CD14-positive monocyte (primary cell): ENCODE data around the gene NAA35. TPM values are rescaled to one million over a fixed set of nuclear protein-coding genes. Genes with fewer than 3 reads are reported as not detected.
A peak's percentile ranks its signal among the peaks of the same experiment; 100 is the strongest.

Experiments
- DNase-seq, 3 donors: peaks; one replicate each; pipeline ENCODE4 v3.0.0-alpha.2; 2011 to 2022
- H2AFZ ChIP-seq: 2 replicates; pipeline ENCODE4 v1.6.0; 2012; ENCODE audit warnings: mild to moderate bottlenecking, low read depth, low read length, inconsistent platforms; ENCODE audit not compliant: insufficient read depth, poor library complexity, severe bottlenecking
- H3K27ac ChIP-seq, 2 donors: 1 replicate in 1 of 2; 2 replicates in 1 of 2; pipeline ENCODE4 v1.5.1; 2012 to 2013; ENCODE audit warnings: low read length in 2 of 2, control low read depth in 1 of 2, inconsistent platforms in 1 of 2, low read depth in 1 of 2, mild to moderate bottlenecking in 1 of 2
- H3K27me3 ChIP-seq, 2 donors: one replicate each; pipeline versions ENCODE4 v1.6.0 to v1.6.1; 2011 to 2013; ENCODE audit warnings: low read length in 2 of 2; ENCODE audit not compliant: control insufficient read depth in 2 of 2, insufficient read depth in 2 of 2
- H3K36me3 ChIP-seq, 2 donors: replicated peaks in 1 of 2; 1 replicate in 1 of 2; 2 replicates in 1 of 2; pipeline versions ENCODE4 v1.5.1 to v1.6.1; 2012 to 2013; ENCODE audit warnings: low read length in 2 of 2, control low read depth in 1 of 2, inconsistent platforms in 1 of 2, mild to moderate bottlenecking in 1 of 2; ENCODE audit not compliant: insufficient read depth in 2 of 2, control insufficient read depth in 1 of 2
- H3K4me1 ChIP-seq, 2 donors: 1 replicate in 1 of 2; 2 replicates in 1 of 2; pipeline versions ENCODE4 v1.5.1 to v1.6.1; 2012 to 2013; ENCODE audit warnings: low read length in 2 of 2, control low read depth in 1 of 2, inconsistent platforms in 1 of 2, mild to moderate bottlenecking in 1 of 2, moderate library complexity in 1 of 2; ENCODE audit not compliant: insufficient read depth in 2 of 2, control insufficient read depth in 1 of 2
- H3K4me2 ChIP-seq: replicated peaks from 2 replicates; pipeline ENCODE3; 2012; ENCODE audit warnings: low read length, moderate library complexity, mild to moderate bottlenecking; ENCODE audit not compliant: poor library complexity, severe bottlenecking; ENCODE audit errors: extremely low read depth
- H3K4me3 ChIP-seq, 3 experiments: fragments of 200-600 bp in 1 of 3; sonication (generic) in 1 of 3; replicated peaks in 1 of 3; 1 replicate in 2 of 3; 2 replicates in 1 of 3; pipeline ENCODE4 v1.5.1; 2011 to 2013; ENCODE audit warnings: low read length in 3 of 3, mild to moderate bottlenecking in 3 of 3, control low read depth in 2 of 3, low read depth in 2 of 3, inconsistent platforms in 1 of 3, moderate library complexity in 1 of 3
- H3K79me2 ChIP-seq: 2 replicates; pipeline ENCODE4 v1.6.0; 2012; ENCODE audit warnings: mild to moderate bottlenecking, control low read depth, inconsistent platforms, low read length, moderate library complexity; ENCODE audit not compliant: insufficient read depth
- H3K9ac ChIP-seq: 2 replicates; pipeline ENCODE4 v1.6.0; 2017; ENCODE audit warnings: low read length, mild to moderate bottlenecking; ENCODE audit not compliant: insufficient read depth, poor library complexity, severe bottlenecking
- H3K9me3 ChIP-seq, 2 donors: replicated peaks in 1 of 2; 1 replicate in 1 of 2; 2 replicates in 1 of 2; pipeline versions ENCODE4 v1.5.1 to v1.6.1; 2012 to 2013; ENCODE audit warnings: low read length in 2 of 2, control low read depth in 1 of 2; ENCODE audit not compliant: control insufficient read depth in 1 of 2, insufficient read depth in 1 of 2
- H4K20me1 ChIP-seq: 2 replicates; pipeline ENCODE4 v1.6.0; 2012; ENCODE audit warnings: mild to moderate bottlenecking, low read length, control low read depth, moderate library complexity; ENCODE audit not compliant: insufficient read depth
- H3K27ac Mint-ChIP-seq, 7 donors: one replicate each; pipeline ENCODE4 v1.8.0; 2020; ENCODE audit warnings: mild to moderate bottlenecking in 7 of 7, mixed read lengths in 7 of 7, moderate library complexity in 6 of 7, inconsistent platforms in 2 of 7
- H3K27me3 Mint-ChIP-seq, 3 donors: one replicate each; pipeline ENCODE4 v1.8.0; 2021 to 2022; ENCODE audit warnings: low read depth in 3 of 3, mild to moderate bottlenecking in 3 of 3, mixed read lengths in 3 of 3, moderate library complexity in 3 of 3, inconsistent platforms in 1 of 3
- H3K36me3 Mint-ChIP-seq, 2 donors: one replicate each; pipeline ENCODE4 v1.8.0; 2020; ENCODE audit warnings: mixed read lengths in 2 of 2, inconsistent platforms in 1 of 2, mild to moderate bottlenecking in 1 of 2
- H3K4me1 Mint-ChIP-seq: one replicate; pipeline ENCODE4 v1.8.0; 2020; ENCODE audit warnings: mild to moderate bottlenecking, mixed read lengths
- H3K4me3 Mint-ChIP-seq, 2 donors: one replicate each; pipeline ENCODE4 v1.8.0; 2020; ENCODE audit warnings: mild to moderate bottlenecking in 2 of 2, mixed read lengths in 2 of 2, moderate library complexity in 1 of 2
- H3K9me3 Mint-ChIP-seq, 7 donors: one replicate each; pipeline ENCODE4 v1.8.0; 2020 to 2022; ENCODE audit warnings: mixed read lengths in 7 of 7, mild to moderate bottlenecking in 6 of 7, moderate library complexity in 6 of 7, inconsistent platforms in 2 of 7
- CTCF ChIP-seq: fragments of 200-600 bp; IDR thresholded peaks from one replicate; pipeline ENCODE4 v1.8.0; 2022; ENCODE audit warnings: antibody characterized with exemption, mild to moderate bottlenecking
- WGBS: methylation state at CpG from one replicate; pipeline ENCODE4 v1.1.5; 2013; ENCODE audit warnings: missing lambda C conversion rate; ENCODE audit not compliant: insufficient coverage; 5-methylcytosine and 5-hydroxymethylcytosine counted together
- intact Hi-C, 2 donors: fragments of 100-400 bp; cut with micrococcal nuclease; formaldehyde crosslinking; loops; one replicate each; pipeline versions ENCODE4 v1.15.0 to v1.15.1; 2023
- polyA plus RNA-seq, 3 donors: library from polyadenylated mRNA; depleted of rRNA in 1 of 3; unstranded in 2 of 3; stranded (reverse) in 1 of 3; fragments of 300-500 nt in 2 of 3; fragments of >200 nt in 1 of 3; fragmentation: Illumina TruSeq in 2 of 3; gene quantifications; 1 replicate in 2 of 3; 2 replicates in 1 of 3; pipeline ENCODE4 v1.2.3, GENCODE V29; 2012 to 2021

NAA35 gene
- polyA plus RNA-seq, 3 donors, result 4.4 to 8.7 (median 5.6) TPM

GRCh38 chr9:86069206-86069869 lies 128.4 kb downstream of the NAA35 start:
- Mint-ChIP-seq H3K27me3 (peaks cover 0 to 2% (median 0%) of the 10 kb centered on the region in 3 donors), H3K27ac (peak overlapping the region; percentile 16 to 92 (median 86)), H3K4me1 (peaks cover 58% of the 10 kb centered on the region), H3K36me3 (peaks cover 9 to 15% of the 10 kb centered on the region in 2 donors), H3K4me3 (peak overlapping the region in 1 of 2 donors; percentile 67), H3K9me3 (peaks cover 0 to 2% (median 0%) of the 10 kb centered on the region in 7 donors)
- H4K20me1 ChIP-seq, result no peaks in the 10 kb centered on the region
- H3K27me3 ChIP-seq, result no peaks in the 10 kb centered on the region
- WGBS, result 47% methylated on average over 2 of the region's 7 CpGs
- peak overlapping the region; percentile 0 for H2AFZ ChIP-seq
- H3K79me2 ChIP-seq, result no peaks in the 10 kb centered on the region
- H3K4me2 ChIP-seq, result peak overlapping the region; percentile 44
- TF ChIP-seq CTCF, result no peak
- peak overlapping the region; percentile 51 to 62 for H3K27ac ChIP-seq
- intact Hi-C loops, result no loop called here
- H3K9ac ChIP-seq, result no peak overlapping the region
- peaks cover 41 to 42% of the 10 kb centered on the region in 2 donors for H3K4me1 ChIP-seq
- no peaks in the 10 kb centered on the region for H3K9me3 ChIP-seq
- peak overlapping the region in 1 of 3 experiments; percentile 35 for H3K4me3 ChIP-seq
- DNase-seq, result peak; percentile 81 to 97 (median 84)
- no peaks in the 10 kb centered on the region for H3K36me3 ChIP-seq

Other genes with a start within 250 kb of the NAA35 start
- gene AGTPBP1, start 199.2 kb upstream of the NAA35 start, polyA plus RNA-seq, result 10 to 100 TPM; 55.6 to 90.3 (median 77.0) TPM
- gene GOLM1, start 158.4 kb downstream of the NAA35 start, polyA plus RNA-seq, result 10 to 100 TPM; 10.4 to 27.5 (median 12.9) TPM